B cell (primary cell): ENCODE measurements around the gene TIMM50. TPM values are rescaled to one million over a fixed set of nuclear protein-coding genes. Genes with fewer than 3 reads are reported as not detected.
A peak's percentile ranks its signal among the peaks of the same experiment; 100 is the strongest.

Experiments used
- ATAC-seq: fragments of 200-7000 bp; cut with Tn5 transposase; one replicate; pipeline ENCODE4 v1.10.0; 2021; ENCODE audit warnings: low read depth, mild to moderate bottlenecking, moderate number of reproducible peaks, moderate library complexity
- CTCF ChIA-PET: fragments of 350-600 bp; sonication (Branson Sonifier 250); formaldehyde crosslinking; loops from one replicate; lab custom pipeline; 2021; ENCODE audit warnings: antibody characterized with exemption, inconsistent platforms; lab: Charles Lee
- POLR2A ChIA-PET: fragments of 350-600 bp; sonication (Branson Sonifier 250); formaldehyde crosslinking; loops from one replicate; lab custom pipeline; 2021; ENCODE audit warnings: antibody characterized with exemption; lab: Charles Lee
- DNase-seq: peaks from one replicate; pipeline ENCODE4 v3.0.0; 2013
- H2AFZ ChIP-seq: 2 replicates; pipeline ENCODE4 v1.6.1; 2012; ENCODE audit warnings: mild to moderate bottlenecking, low read depth, low read length; ENCODE audit not compliant: insufficient read depth, poor library complexity, severe bottlenecking
- H3K27ac ChIP-seq, 2 donors: 1 replicate in 1 of 2; 2 replicates in 1 of 2; pipeline ENCODE4 v1.5.1; 2012 to 2013; ENCODE audit warnings: low read length in 2 of 2, mild to moderate bottlenecking in 2 of 2, moderate library complexity in 1 of 2
- H3K27me3 ChIP-seq, 4 experiments: fragments of 200-600 bp in 1 of 4; sonication (generic) in 1 of 4; replicated peaks in 1 of 4; 1 replicate in 2 of 4; 2 replicates in 2 of 4; pipeline versions ENCODE4 v1.6.1 to v1.7.0; 2013 to 2016; ENCODE audit warnings: low read length in 3 of 4, mild to moderate bottlenecking in 2 of 4, mixed read lengths in 1 of 4, moderate library complexity in 1 of 4; ENCODE audit not compliant: insufficient read depth in 4 of 4, control insufficient read depth in 3 of 4; ENCODE audit errors: control extremely low read depth in 1 of 4
- H3K36me3 ChIP-seq, 2 experiments: replicated peaks in 1 of 2; 1 replicate in 1 of 2; 2 replicates in 1 of 2; pipeline versions ENCODE4 v1.6.1 to v1.7.1; 2013; ENCODE audit warnings: low read length in 1 of 2; ENCODE audit not compliant: insufficient read depth in 2 of 2, control insufficient read depth in 1 of 2; ENCODE audit errors: control extremely low read depth in 1 of 2, extremely low read depth in 1 of 2
- H3K4me1 ChIP-seq, 2 donors: fragments of 200-600 bp in 1 of 2; sonication (generic) in 1 of 2; 1 replicate in 1 of 2; 2 replicates in 1 of 2; pipeline versions ENCODE4 v1.5.1 to v1.6.1; 2013 to 2017; ENCODE audit warnings: low read length in 2 of 2; ENCODE audit not compliant: control insufficient read depth in 2 of 2, insufficient read depth in 2 of 2
- H3K4me2 ChIP-seq: replicated peaks from 2 replicates; pipeline ENCODE3; 2012; ENCODE audit warnings: mild to moderate bottlenecking, low read depth, low read length; ENCODE audit not compliant: poor library complexity, severe bottlenecking
- H3K4me3 ChIP-seq, 5 experiments: fragments of 200-600 bp in 1 of 5; sonication (generic) in 1 of 5; 1 replicate in 3 of 5; 2 replicates in 2 of 5; pipeline versions ENCODE4 v1.5.1 to v1.7.0; 2011 to 2016; ENCODE audit warnings: low read length in 4 of 5, mild to moderate bottlenecking in 4 of 5, low read depth in 2 of 5, control low read depth in 1 of 5, moderate library complexity in 1 of 5; ENCODE audit not compliant: insufficient read depth in 1 of 5; ENCODE audit errors: control extremely low read depth in 1 of 5, extremely low read depth in 1 of 5
- H3K79me2 ChIP-seq: fragments of 200-600 bp; sonication (generic); one replicate; pipeline ENCODE4 v1.6.0; 2016; ENCODE audit warnings: low read length; ENCODE audit not compliant: control insufficient read depth, insufficient read depth
- H3K9ac ChIP-seq: fragments of 200-600 bp; sonication (generic); 2 replicates; pipeline ENCODE4 v1.6.1; 2017; ENCODE audit warnings: mild to moderate bottlenecking, low read length, moderate library complexity
- H3K9me3 ChIP-seq, 3 donors: one replicate each; pipeline versions ENCODE4 v1.6.1 to v1.7.1; 2013; ENCODE audit warnings: low read length in 2 of 3; ENCODE audit not compliant: control insufficient read depth in 2 of 3, insufficient read depth in 1 of 3; ENCODE audit errors: control extremely low read depth in 1 of 3
- H4K20me1 ChIP-seq: 2 replicates; pipeline ENCODE4 v1.6.0; 2012; ENCODE audit warnings: mild to moderate bottlenecking, low read length; ENCODE audit not compliant: insufficient read depth, control insufficient read depth, poor library complexity, severe bottlenecking
- H3K27ac Mint-ChIP-seq: one replicate; pipeline ENCODE4 v1.8.0; 2021; ENCODE audit warnings: mixed read lengths
- H3K27me3 Mint-ChIP-seq: one replicate; pipeline ENCODE4 v1.8.0; 2021; ENCODE audit warnings: mixed read lengths
- H3K4me1 Mint-ChIP-seq: one replicate; pipeline ENCODE4 v1.8.0; 2021; ENCODE audit warnings: mixed read lengths
- H3K4me3 Mint-ChIP-seq: one replicate; pipeline ENCODE4 v1.8.0; 2021; ENCODE audit warnings: mixed read lengths
- H3K9me3 Mint-ChIP-seq: one replicate; pipeline ENCODE4 v1.8.0; 2022; ENCODE audit warnings: mixed read lengths; ENCODE audit not compliant: insufficient read depth
- EZH2 ChIP-seq: IDR thresholded peaks from 2 replicates; pipeline ENCODE4 v1.6.1; 2012; ENCODE audit warnings: borderline replicate concordance, low read depth, mild to moderate bottlenecking, moderate library complexity, low read length; ENCODE audit not compliant: insufficient read depth, poor library complexity, severe bottlenecking
- WGBS: methylation state at CpG from one replicate; pipeline ENCODE4 v1.1.5; 2013; ENCODE audit warnings: missing lambda C conversion rate; ENCODE audit not compliant: insufficient coverage; 5-methylcytosine and 5-hydroxymethylcytosine counted together
- intact Hi-C: fragments of 100-400 bp; cut with micrococcal nuclease; formaldehyde crosslinking; loops from one replicate; pipeline ENCODE4 v1.10.0; 2022
- polyA plus RNA-seq: library from polyadenylated mRNA; depleted of rRNA; stranded (reverse); fragments of >200 nt; gene quantifications from 2 replicates; pipeline ENCODE4 v1.2.3, GENCODE V29; 2012
- total RNA-seq, 2 donors: library from RNA; stranded (reverse); fragments of 120-200 nt in 1 of 2; gene quantifications; 1 replicate in 1 of 2; 2 replicates in 1 of 2; pipeline versions ENCODE4 v1.2.3 to v1.2.4, GENCODE V29; 2013 to 2022
- TF ChIP-seq, protein P1 (sequence below): fragments of 200-600 bp; IDR thresholded peaks from one replicate; pipeline ENCODE4 v1.8.0; 2022; ENCODE audit warnings: antibody characterized with exemption, mild to moderate bottlenecking

TIMM50 gene
- total and polyA plus RNA-seq, 2 donors (not counting 1 experiment from before 2014, with no cell fraction given), result 25.7 to 55.3 TPM

GRCh38 chr19:39507715-39508364 lies 27.2 kb downstream of the TIMM50 start:
- DNase-seq (no peak), ATAC-seq (no peak)
- Histone ChIP-seq H3K27ac (no peak overlapping the region), H3K36me3 (no peaks in the 10 kb centered on the region), H3K79me2 (no peaks in the 10 kb centered on the region), H3K4me3 (peak overlapping the region in 4 of 5 experiments; percentile 29 to 66 (median 60)), H3K27me3 (peaks cover 0 to 55% (median 16%) of the 10 kb centered on the region in 4 experiments), H2AFZ (peak overlapping the region; percentile 86), H3K4me2 (peak overlapping the region; percentile 95), H3K4me1 (peaks cover 14 to 18% of the 10 kb centered on the region in 2 donors), H4K20me1 (no peaks in the 10 kb centered on the region), H3K9ac (peak overlapping the region; percentile 63), H3K9me3 (peaks cover 0 to 11% (median 0%) of the 10 kb centered on the region in 3 donors)
- WGBS, result 59% methylated on average over 14 of the region's 24 CpGs
- TF ChIP-seq, protein P1, sequence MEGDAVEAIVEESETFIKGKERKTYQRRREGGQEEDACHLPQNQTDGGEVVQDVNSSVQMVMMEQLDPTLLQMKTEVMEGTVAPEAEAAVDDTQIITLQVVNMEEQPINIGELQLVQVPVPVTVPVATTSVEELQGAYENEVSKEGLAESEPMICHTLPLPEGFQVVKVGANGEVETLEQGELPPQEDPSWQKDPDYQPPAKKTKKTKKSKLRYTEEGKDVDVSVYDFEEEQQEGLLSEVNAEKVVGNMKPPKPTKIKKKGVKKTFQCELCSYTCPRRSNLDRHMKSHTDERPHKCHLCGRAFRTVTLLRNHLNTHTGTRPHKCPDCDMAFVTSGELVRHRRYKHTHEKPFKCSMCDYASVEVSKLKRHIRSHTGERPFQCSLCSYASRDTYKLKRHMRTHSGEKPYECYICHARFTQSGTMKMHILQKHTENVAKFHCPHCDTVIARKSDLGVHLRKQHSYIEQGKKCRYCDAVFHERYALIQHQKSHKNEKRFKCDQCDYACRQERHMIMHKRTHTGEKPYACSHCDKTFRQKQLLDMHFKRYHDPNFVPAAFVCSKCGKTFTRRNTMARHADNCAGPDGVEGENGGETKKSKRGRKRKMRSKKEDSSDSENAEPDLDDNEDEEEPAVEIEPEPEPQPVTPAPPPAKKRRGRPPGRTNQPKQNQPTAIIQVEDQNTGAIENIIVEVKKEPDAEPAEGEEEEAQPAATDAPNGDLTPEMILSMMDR, result no peak
- TF ChIP-seq EZH2, result no peak
- Mint-ChIP-seq H3K27ac (peak overlapping the region; percentile 6), H3K4me3 (peak overlapping the region; percentile 87), H3K4me1 (peaks cover 20% of the 10 kb centered on the region), H3K9me3 (no peaks in the 10 kb centered on the region), H3K27me3 (peaks cover 32% of the 10 kb centered on the region)
- intact Hi-C loops, result no loop called here
- ChIA-PET CTCF (interaction anchor here (0.6 to 2.0 kb wide), 5 partner anchors 9 to 375 kb away, joined by 3 to 4 read pairs (median 3); partner anchors contain the start of gene DLL3), POLR2A (no interaction called here)

- no peaks in the 10 kb centered on the region for H3K36me3 ChIP-seq
- H2AFZ ChIP-seq, result no peak overlapping the region
- no peak overlapping the region for H3K27ac ChIP-seq
- H3K4me3 Mint-ChIP-seq, result peak overlapping the region; percentile 3
- H3K27ac Mint-ChIP-seq, result no peak overlapping the region
- H3K4me2 ChIP-seq, result no peak overlapping the region
- H3K9me3 Mint-ChIP-seq, result no peaks in the 10 kb centered on the region
- ChIA-PET CTCF (no interaction called here), POLR2A (no interaction called here)
- H3K9me3 ChIP-seq, result peaks cover 0 to 6% (median 0%) of the 10 kb centered on the region in 3 donors
- H3K79me2 ChIP-seq, result no peaks in the 10 kb centered on the region
- no peaks in the 10 kb centered on the region for H4K20me1 ChIP-seq
- TF ChIP-seq EZH2, result no peak
- TF ChIP-seq, protein P1, result no peak
- DNase-seq (no peak), ATAC-seq (no peak)
- 97% methylated on average over 4 of the region's 9 CpGs for WGBS
- H3K27me3 ChIP-seq, result peaks cover 0 to 56% (median 13%) of the 10 kb centered on the region in 4 experiments
- no peak overlapping the region for H3K4me3 ChIP-seq
- H3K4me1 ChIP-seq, result peaks cover 13 to 14% of the 10 kb centered on the region in 2 donors
- H3K27me3 Mint-ChIP-seq, result peaks cover 29% of the 10 kb centered on the region
- no peak overlapping the region for H3K9ac ChIP-seq
- intact Hi-C loops, result no loop called here
- H3K4me1 Mint-ChIP-seq, result peaks cover 16% of the 10 kb centered on the region
These were observed 28.0 kb downstream of the TIMM50 start for GRCh38 chr19:39508629-39509028.
